HG02798 (cell line): ENCODE data around the gene KIAA2012.

ENCODE experiments used
- ATAC-seq: cut with Tn5 transposase; IDR thresholded peaks from one replicate; pipeline ENCODE4 v1.9.1; 2021; ENCODE audit warnings: mild to moderate bottlenecking; ENCODE audit not compliant: unreplicated experiment, poor library complexity

The KIAA2012 gene

DNA sequence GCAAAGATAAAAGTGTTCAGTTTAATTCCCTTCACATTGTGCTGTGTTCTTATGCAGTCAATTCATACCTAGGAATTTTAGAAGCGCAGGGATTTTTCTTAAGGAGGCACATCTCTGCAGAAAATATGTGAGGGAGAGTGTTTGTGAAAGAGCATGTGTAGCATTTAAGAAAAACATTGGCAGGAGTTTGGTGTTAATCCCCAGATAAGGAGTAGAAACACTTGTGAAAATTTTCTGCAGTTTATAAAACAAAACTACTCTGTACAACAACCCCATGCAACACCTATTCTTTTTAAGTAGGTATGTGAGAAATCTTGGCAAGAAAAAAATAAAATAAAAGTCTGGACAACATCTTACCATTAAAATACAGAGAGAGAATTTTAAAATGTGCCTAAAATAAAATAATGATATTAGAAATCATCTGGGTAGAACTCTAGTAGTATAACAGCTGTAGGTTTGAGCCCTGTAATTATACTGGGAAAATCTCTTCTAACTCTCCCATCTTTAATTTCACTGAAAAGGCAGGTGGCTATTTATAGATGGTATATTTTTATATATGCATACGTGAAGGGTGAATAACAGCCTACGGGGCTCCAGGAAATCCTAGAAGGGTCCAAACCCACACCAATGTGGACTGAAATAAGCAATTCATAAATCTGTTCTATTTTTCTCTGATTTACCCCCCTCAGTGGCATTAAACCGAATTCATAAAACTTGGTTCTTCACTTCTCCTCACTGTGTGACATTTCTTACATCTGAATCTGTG lies 32.8 kb upstream of the KIAA2012 start:
- no peak for ATAC-seq

DNA sequence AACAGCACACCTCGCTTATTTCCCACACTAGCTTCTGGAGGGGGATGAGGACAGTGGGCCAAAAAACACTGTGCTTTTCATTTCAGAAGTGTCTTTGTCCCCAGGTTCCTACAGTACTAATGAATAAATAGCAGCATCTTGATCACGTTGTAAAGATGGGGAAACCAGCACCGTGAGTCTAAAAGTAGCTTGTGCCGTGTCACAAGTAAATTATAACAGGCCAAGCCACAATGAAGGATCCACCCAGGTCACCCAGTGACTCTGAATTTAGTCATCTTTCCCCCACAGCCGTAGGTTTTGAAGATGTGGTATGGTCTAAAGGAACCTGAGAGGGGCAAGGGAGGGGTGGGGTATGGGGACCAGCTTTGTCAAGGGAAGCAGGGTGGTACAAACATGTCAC lies 30.6 kb upstream of the KIAA2012 start:
- ATAC-seq, result no peak

DNA sequence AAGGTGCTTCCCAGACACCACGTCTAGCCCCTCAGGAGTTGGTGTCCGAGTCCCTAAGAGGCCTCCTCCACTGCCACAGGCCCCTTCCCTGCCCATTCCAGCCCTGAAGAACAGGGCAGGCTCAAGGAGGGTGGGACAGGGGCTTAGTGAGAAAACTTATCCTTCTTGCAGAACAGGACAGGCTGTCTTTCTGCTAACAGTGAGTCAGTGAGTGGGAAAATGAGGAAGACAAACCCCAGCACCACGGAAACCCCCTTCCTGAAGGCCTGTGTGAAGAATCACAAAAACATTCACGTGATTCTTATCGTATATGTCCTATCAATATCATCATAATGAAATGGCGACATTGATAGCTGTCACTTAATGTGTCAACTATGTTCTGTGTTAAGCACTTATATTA lies 29.6 kb upstream of the KIAA2012 start:
- no peak for ATAC-seq

DNA sequence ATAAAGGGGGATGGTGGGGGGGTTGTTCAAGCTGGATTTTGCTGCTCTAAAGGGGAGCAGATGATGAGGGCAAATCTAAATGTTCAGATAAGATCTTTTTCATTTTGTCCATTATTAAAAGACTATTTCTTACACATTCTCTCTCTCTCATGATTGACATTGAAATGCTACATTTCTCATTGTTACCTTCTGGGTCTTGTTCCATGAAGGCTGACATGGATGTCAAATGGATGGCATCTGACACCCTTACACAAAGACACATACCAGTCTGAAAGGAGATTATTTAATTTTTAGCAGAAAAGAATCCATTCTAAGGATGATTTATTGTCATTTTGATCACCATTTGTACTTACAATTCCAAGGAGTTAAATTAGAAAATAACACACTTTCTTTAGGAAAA lies 28.3 kb upstream of the KIAA2012 start:
- ATAC-seq, result no peak

DNA sequence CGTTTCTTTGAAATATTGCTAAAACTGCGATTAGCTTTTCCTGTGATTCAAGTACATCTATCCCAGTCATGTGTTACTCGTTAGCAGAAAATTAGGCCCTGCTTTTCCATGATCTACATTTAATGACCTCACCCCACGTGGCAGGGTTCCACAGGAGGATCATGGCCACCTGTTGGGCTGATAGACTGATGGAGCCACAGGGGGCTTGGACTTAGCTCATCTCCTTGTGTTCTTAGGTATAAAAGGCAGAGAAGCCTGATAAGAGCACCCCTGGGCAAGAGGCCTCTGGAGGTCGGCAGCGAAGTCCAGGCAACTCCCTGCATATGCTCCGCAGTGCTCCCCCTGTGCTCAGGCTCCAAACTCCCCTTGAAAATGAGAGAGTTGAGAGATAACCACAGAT lies 26.5 kb upstream of the KIAA2012 start:
- no peak for ATAC-seq

DNA sequence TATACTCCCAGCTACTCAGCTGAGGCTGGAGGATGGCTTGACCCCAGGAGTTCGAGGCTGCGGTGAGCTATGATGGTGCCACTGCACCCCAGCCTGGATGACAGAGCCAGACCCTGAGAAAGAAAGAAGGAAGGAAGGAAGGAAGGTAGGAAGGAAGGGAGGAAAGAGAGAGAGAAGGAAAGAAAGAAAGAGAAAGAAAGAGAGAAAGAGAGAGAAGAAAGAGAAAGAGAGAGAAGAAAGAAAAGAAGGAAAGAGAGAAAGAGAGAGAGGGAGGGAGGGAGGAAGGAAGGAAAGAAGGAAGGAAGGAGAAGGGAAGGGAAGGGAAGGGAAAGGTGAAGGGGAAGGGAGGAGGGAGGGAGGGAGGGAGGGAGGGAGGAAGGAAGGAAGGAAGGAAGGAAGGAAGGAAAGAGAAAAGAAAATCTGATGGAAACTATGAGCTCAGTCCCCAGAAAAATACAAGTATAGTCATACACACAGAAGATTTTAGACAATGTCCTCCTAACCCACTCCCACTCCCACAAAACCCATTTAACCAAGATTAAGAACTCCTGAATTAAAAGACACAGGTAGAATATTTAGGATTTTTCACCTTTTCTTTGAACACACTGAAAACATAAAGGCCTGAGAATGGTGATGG lies 23.8 kb upstream of the KIAA2012 start:
- no peak for ATAC-seq

DNA sequence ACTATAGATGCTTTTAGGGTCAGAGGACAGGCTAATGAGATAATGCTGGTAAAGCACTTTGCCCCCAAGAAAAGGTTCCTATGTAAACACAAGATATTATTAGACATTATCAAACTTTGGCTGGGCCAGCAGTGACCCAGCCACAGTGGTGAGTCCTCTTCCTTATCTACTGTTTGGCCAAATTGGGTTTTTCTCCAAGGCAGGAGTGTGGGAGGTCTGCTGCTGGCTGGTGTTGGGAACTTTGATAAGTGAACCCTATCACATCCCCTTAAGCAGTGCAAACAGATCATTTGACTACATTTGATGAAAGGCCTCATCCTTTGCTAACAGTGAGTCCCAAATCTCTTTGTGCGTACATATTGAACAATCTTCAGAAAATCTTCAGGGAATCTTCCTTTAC lies 23.2 kb upstream of the KIAA2012 start:
- ATAC-seq, result no peak

DNA sequence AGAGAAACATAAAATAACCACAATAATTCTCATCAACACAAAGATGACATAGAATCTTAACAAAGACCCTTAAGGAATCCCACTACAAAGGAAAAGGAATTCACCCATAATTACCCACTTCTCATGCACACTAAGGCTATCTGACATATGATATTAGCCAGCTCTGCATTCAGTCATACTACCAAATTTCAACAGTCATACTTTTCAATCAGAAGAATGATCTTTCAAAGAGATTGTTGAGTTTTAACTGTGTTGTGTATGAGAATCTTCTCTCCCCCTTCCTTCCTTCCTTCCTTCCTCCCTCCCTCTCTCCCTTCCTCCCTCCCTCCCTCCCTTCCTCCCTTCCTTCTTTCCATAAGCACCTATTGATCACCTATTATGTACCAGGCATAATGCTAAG lies 22.4 kb upstream of the KIAA2012 start:
- ATAC-seq, result no peak

DNA sequence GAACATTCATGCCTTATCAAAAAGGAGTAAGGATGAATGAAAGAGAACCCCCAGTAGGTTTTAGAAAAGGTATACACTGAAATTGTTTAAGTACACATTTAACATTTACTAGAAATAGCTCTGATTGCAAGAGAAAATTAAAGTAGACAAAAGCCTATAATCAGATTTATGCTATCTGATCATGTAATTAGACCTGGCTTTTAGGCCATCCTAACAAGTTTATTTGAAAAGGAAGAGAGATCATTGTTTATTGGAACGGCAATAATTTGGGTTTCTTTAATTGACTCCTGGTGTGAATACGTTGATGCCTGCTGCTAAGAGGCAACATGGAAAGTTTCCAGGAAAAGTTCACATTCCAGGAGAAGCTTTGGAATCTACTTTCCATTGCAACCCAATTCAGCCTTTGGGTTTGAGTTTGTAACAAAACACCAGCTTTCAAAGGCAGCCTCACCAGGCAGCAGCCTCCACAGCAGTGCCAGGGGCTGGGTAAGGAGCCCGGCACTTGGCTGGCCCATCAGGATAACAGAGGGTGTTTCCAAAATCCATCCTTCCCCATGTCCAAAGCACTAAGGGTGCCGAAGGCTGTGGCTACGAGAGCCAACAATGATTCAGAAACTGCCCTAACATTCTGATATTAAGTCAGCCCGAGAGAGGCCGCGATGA lies 21.4 kb upstream of the KIAA2012 start:
- no peak for ATAC-seq

DNA sequence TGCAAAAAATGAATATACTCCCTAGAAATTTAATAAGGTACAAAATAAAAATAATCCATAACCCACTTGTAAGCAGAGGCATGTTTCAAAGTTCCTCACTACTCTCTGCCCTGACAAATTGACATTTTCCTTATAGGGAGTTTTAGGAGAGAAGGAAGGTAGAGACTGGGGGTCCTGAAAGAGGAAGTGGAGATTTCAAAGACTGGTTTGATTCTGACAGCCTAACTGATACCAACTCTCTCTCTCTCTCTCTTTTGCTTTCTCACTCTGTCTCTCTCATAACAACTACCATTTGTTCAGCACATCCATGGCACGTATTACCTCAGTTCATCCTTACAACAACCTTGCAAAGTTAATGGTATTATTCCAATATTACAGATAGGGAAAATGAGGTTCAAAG lies 20.8 kb upstream of the KIAA2012 start:
- no peak for ATAC-seq

DNA sequence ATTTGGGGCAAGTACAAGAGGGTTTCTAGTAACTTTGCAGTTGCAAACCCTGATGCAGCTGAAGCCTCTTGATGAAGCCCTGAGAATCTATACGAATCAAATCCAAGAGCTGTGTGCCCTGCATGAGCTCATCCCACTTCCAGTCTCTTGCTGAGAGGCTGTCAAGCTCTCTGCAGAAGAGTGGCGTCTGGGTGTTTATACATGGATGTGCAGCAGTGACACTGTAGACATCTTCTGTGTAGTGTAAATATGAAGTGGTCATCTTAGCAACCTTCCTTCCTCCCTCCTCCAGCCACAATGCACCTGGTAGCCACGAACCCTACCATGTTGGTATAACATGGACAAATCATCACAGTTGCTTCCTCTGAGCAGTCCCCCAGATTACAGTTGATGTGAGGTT lies 18.4 kb upstream of the KIAA2012 start:
- ATAC-seq, result no peak

DNA sequence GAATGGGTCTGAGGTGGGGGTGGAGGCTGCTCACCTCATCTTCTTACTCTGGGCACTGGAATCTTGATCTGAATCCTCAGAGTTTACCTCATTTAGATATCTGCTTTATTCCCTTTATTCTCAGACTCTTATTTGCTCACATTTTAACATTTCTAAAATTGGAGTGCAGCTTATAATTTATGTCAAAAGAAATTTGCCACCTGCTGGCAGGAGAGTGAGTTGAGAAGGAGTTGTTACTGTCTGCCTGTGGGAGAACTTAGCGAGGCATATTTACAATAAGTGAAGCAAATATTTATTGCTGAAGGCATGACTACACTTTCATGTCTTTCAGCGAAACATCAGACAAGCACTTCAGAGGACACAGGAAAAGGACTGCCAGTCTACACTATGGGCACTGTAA lies 16.4 kb upstream of the KIAA2012 start:
- no peak for ATAC-seq

DNA sequence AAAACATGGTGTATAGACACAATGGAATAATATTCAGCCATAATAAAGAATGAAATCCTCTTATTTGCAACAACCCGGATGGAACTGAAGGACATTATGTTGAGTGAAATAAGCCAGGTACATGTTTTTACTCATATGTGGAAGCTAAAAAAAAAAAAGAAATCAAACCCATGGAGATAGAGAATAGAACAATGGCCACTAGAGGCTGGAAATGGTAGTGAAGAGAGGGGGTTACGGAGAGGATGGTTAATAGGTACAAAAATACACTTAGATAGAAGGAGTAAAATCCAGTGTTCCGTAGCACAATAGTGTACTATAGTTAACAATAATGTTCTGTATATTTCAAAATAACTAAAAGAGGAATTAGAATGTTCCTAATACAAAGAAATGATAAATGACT lies 12.8 kb upstream of the KIAA2012 start:
- no peak for ATAC-seq

DNA sequence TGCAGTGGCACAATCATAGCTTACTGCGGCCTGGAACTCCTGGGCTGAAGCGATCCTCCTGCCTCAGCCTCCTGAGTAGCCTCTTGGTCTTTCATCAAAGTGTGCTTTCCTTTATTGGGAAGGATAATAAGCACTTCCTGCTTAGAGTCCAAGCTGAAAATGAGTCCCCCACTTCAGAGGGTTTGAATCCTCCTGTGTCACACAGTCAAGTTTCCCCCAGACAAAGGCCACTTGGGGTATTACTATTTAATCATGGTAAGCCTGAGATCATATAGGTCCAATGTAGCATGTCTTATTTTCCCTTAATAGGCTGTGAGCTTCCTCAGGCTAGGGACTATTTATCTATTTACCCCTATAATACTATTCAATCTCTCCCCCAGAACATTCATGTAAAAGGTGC lies 11.4 kb upstream of the KIAA2012 start:
- ATAC-seq, result no peak

DNA sequence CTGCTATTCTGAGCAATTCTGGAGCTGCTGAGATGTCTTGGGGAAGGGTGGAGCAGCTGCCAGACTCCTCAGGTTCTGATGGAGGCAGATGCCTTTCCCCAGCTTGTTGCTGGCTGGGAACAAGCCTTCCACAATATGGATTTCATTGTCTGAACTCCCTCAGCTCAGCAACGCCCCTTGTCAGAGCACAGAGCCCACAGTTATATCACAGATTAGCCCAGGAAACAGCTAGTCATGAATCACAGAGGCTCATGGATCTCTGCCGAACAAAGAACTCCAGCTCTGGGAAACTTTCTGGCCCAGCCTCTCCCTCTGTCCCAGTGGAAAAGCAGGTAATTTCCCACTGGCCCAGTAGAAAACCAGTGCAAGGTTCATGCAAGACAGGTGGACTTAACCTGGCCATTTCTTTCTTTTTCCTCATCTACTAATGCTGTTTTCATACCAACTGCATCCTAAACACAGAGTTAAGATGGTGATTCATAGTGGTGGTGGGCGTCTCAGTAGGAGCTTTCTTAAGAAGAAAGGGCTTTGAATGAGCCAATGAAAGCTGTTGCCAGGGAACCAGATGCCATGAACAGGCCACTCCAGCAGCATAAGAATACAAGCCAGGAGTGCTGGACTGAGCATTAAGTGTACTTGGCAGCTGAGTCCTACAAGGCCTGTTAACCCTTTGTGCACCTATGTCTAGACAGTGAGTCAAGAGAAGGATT lies 8.7 kb upstream of the KIAA2012 start:
- no peak for ATAC-seq

DNA sequence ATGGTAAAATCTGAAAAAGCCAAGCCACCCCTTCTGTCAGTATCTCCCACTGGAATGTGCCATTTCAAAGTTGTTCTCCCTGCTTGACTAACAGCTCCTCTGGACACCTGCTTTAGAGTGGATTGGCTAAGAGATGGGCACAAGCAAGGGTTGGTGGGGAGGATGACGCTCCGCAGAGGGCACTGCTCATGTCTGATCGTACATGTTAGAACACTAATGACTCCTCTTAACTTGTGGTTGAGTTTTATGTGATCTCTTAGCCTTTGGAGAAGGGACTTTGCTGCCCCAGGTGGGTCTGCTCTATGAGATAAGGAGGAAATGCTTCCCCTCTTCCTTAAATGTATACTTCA lies 8.2 kb upstream of the KIAA2012 start:
- ATAC-seq, result no peak

DNA sequence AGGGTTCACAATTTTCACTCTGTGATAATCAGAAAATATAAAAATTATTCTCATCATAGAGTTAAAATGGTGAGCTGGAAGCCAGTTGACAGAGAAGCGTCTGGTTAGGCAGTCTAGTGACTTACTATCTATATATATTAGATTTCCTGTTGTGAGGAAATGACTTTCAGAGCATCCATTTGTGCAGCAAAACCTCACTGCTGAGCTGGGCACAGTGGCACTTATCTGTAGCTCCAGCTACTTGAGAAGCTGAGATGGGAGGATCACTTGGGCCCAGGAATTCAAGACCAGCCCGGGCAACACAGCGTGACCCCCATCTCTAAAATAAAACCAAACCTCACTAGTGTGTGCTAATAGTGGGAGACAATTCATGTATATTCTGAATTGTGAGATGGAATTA lies 7.2 kb upstream of the KIAA2012 start:
- ATAC-seq, result no peak

DNA sequence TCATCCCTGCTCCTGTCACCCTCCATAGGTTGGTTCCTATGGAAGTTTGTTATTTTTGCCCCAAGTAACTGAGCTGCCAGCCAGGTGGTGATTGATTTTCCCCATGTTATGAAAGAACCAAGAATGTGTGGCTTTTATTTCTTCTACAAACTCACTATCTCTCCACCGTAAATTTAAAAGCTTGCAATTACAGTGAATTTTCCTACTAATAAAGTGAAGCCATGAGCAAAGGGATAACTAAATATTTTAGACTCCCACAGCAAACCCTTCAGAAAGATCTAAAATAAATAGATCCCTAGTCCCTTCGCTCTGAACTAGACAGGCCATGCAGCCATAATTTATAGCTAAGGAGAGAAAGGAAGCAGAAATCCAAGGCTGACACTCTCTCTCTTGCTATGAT lies 6.2 kb upstream of the KIAA2012 start:
- no peak for ATAC-seq

DNA sequence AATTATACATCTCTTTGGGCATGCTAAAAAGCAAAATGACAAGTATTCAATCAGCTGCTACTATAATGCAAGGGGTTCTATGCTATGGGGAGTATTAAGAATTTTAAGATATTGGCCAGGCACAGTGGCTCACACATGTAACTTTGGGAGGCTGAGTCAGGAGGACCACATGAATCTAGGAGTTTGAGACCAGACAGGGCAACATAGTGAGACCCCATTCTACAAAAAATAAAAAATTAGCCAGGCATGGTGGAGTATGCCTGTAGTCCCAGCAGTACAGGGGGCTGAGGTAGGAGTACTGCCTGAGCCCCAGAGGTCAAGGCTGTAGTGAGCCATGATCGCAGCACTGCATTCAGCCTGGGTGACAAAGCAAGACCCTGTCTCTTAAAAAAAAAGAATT lies 5.5 kb upstream of the KIAA2012 start:
- no peak for ATAC-seq

DNA sequence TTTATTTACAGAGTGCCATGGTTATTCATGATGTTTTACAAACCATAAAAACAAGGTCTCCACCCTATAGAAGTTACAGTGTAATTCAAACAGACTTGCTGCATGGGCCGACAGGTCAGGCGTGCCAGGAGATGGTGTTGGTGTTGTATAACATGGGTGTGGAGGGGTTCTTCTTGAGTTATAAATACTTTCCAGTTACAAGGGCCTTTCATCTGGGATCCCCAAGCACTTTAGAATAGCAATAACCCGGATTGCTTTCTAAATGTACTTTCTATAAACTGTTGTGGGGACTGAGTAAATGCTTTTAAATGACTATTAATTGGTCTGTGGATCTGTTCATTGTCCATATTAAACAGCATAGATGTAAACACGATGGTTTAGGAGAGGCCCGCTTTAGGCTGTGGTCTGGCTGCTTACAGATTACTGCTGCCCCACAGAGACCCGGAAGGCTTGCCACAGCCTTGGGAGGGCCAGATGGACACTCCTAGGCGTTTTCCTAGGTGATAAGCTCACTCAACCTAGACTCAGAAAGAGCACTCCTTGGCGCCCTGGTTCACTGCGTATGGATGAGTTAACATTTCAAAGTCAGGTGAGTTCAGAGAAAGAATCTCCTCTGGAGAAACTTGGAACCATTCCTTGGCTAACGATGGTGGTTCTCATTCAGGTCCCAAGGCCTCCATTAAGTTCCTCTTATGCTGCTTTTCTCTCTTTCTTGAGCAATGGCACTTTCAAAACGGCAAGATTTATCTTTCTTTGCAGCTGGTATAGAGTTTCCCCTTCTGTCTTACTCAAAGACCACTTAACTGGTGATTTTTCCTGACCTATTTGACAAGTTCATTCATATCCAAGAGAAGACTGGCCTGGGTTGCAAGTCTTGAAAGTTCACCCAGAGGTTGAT lies 3.6 kb upstream of the KIAA2012 start:
- no peak for ATAC-seq
